Globus pallidus (tissue), 1 donor: Measurements from ENCODE around the gene ACOT6.
"Not testable (repeated sequence)": the region's sequence is repeated elsewhere in the genome, so short reads cannot be mapped to it uniquely, and the experiment has no call there.

Source experiments
- DNase-seq: peaks from one replicate; pipeline ENCODE4 v3.0.0-alpha.2; 2015; ENCODE audit warnings: low spot score

ACOT6 gene

DNA sequence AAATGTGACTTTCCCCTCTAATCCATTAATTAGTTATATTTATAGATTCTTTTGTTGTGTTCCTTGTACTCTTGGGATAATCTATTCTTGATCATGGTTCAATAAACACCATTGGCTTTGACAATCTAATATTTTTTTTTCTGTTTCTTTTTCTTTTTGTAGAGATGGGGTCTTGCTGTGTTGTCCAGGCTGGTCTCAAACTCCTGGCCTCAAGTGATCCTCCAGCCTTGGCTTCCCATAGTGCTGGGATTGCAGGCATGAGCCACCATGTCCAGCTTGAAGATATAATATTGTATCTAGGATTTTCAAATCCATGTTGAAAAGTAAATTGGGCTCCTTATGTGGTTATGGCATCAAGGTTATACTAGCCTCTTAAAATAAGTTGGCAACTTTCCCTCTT, 38.7 kb downstream of the ACOT6 start:
- DNase-seq = no peak

- no peak for DNase-seq
Measured at GRCh38 chr14:73655851-73656250, 43.5 kb downstream of the ACOT6 start.

- not testable (repeated sequence) for DNase-seq
Measured at GRCh38 chr14:73659202-73659601, 46.9 kb downstream of the ACOT6 start.

DNA sequence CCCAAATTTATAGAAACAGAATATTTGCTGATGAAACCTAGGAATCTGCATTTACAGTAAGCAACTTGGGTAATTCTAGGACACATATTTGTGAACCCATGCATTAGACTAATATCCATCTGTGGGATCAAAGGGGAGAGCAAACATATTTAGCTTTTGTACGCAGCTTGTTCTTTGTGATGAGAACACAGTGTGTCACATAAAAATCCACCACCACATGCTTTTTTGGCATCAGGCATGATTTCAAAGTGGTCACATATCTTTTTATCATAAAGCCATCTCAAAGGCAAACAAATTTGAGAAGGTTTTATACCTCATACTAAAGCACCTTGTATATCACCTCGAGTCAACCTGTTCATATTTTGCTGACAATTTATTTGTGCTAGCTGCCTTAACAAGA, 48.2 kb downstream of the ACOT6 start:
- DNase-seq = no peak

- DNase-seq = no peak
Measured at GRCh38 chr14:73661872-73662271, 49.6 kb downstream of the ACOT6 start.

- no peak for DNase-seq
Measured at GRCh38 chr14:73662487-73662943, 50.2 kb downstream of the ACOT6 start.

- DNase-seq = no peak
Measured at GRCh38 chr14:73663548-73664212, 51.4 kb downstream of the ACOT6 start.

DNA sequence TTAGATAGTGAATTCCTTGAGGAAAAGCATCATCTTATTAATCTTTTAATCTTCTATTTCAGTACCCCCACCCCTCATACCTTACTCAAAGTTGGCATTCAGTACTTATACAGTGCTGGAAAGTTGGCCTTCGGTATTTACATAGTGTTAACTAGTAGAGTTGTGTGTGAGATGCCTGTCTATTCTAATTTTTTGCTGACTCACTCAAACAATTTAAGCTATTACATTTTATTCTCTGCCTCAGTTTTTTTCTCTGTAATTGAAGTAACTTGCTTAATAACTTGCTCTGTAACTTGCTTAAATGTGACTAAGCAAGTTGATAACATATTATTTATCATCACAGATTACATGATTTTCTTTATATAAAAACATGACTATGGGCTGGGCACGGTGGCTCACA, 52.8 kb downstream of the ACOT6 start:
- DNase-seq = no peak

GRCh38 chr14:73666583-73666982, 54.3 kb downstream of the ACOT6 start:
- no peak for DNase-seq

DNA sequence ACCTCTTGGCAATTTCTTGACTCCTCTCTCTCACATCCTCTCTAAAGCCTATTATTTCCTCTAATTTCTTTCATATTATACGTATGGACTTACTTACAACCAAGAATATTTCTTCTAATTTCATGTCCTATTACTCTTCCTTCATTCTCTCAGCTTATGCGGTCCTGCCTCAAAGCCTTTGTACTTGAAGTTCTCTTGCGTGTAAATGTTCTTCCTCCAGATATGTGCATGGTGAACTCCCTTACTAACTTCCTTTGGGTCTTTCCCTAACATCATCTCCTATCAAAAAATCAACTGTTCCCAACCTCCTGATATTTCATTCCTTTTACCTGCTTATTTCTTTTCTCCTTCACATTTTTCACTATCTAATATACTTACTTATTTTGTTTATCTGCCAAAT, 55.5 kb downstream of the ACOT6 start:
- DNase-seq = no peak
